HepG2 (cell line): ENCODE measurements around the gene GABRG3. TPM values are rescaled to one million over a fixed set of nuclear protein-coding genes. Genes with fewer than 3 reads are reported as not detected.

Experiments
- ATAC-seq: fragments of 200-7000 bp; cut with Tn5 transposase; 3 replicates; pipeline ENCODE4 v1.9.1; 2020; ENCODE audit warnings: mild to moderate bottlenecking, moderate library complexity
- BruUV-seq: library from RNA; stranded (reverse); fragments of 400-500 nt; replicated peaks from 2 replicates; lab custom pipeline; 2021; lab: Mats Ljungman, UMichigan
- CTCF ChIA-PET: fragments of 300-600 bp; formaldehyde crosslinking; extraction: SDS; loops from one replicate; lab custom pipeline; 2021; ENCODE audit warnings: low total read pairs, inconsistent platforms, low intra/inter-chr PET ratio; lab: Yijun Ruan, JAX
- POLR2A ChIA-PET: fragments of 350-600 bp; sonication (Branson Sonifier 250); formaldehyde crosslinking; loops from one replicate; lab custom pipeline; 2020; ENCODE audit warnings: antibody characterized with exemption, inconsistent platforms; lab: Yijun Ruan, JAX
- DNase-seq: peaks from one replicate; pipeline ENCODE4 v3.0.0-alpha.2; 2015; ENCODE audit warnings: low spot score
- FAIRE-seq: peaks from 3 replicates; lab custom pipeline; 2011; peaks lifted over from hg19 to GRCh38; lab: Jason Lieb, UNC
- H2AFZ ChIP-seq: one replicate; pipeline ENCODE4 v1.6.1; 2011; ENCODE audit warnings: low read length, inconsistent platforms
- H3K27ac ChIP-seq: fragments of 300-600 bp; 3 replicates; pipeline ENCODE4 v1.8.0; 2011; ENCODE audit warnings: mixed run types, mild to moderate bottlenecking, mixed read lengths, low read length, inconsistent platforms; ENCODE audit not compliant: insufficient read depth; ENCODE audit errors: extremely low read length
- H3K27me3 ChIP-seq, 2 experiments: fragments of 200-600 bp in 1 of 2; 2 replicates in 1 of 2; 3 replicates in 1 of 2; pipeline versions ENCODE4 v1.6.0 to v1.8.0; 2011; ENCODE audit warnings: low read length in 2 of 2, mild to moderate bottlenecking in 2 of 2, moderate library complexity in 2 of 2, inconsistent platforms in 1 of 2; ENCODE audit not compliant: insufficient read depth in 2 of 2, control insufficient read depth in 1 of 2
- H3K36me3 ChIP-seq, 2 experiments: fragments of 200-600 bp in 1 of 2; replicated peaks in 1 of 2; 2 replicates in 1 of 2; 3 replicates in 1 of 2; pipeline versions ENCODE4 v1.5.1 to v1.8.0; 2011; ENCODE audit warnings: low read length in 2 of 2, inconsistent platforms in 1 of 2; ENCODE audit not compliant: insufficient read depth in 2 of 2, control insufficient read depth in 1 of 2
- H3K4me1 ChIP-seq: 2 replicates; pipeline ENCODE4 v1.5.1; 2012; ENCODE audit warnings: low read length, inconsistent platforms; ENCODE audit not compliant: insufficient read depth
- H3K4me2 ChIP-seq: 2 replicates; pipeline ENCODE4 v1.6.0; 2011; ENCODE audit warnings: low read depth, low read length, inconsistent platforms
- H3K4me3 ChIP-seq, 3 experiments: fragments of 200-600 bp in 1 of 3; sonication (generic), shearing (Covaris generic) in 1 of 3; replicated peaks in 1 of 3; 2 replicates each; pipeline ENCODE4 v1.5.1; 2011 to 2016; ENCODE audit warnings: low read length in 3 of 3, inconsistent platforms in 2 of 3, low read depth in 2 of 3, mild to moderate bottlenecking in 2 of 3, control low read depth in 1 of 3, mixed read lengths in 1 of 3; ENCODE audit not compliant: insufficient read depth in 1 of 3
- H3K79me2 ChIP-seq: one replicate; pipeline ENCODE4 v1.6.1; 2011; ENCODE audit warnings: low read length, inconsistent platforms; ENCODE audit not compliant: insufficient read depth
- H3K9ac ChIP-seq: 2 replicates; pipeline ENCODE4 v1.6.0; 2011; ENCODE audit warnings: mild to moderate bottlenecking, low read depth, low read length, inconsistent platforms; ENCODE audit not compliant: insufficient read depth
- H3K9me3 ChIP-seq: 2 replicates; pipeline ENCODE4 v1.5.1; 2012; ENCODE audit warnings: mild to moderate bottlenecking, low read length
- H4K20me1 ChIP-seq: 2 replicates; pipeline ENCODE4 v1.6.0; 2011; ENCODE audit warnings: inconsistent platforms, mild to moderate bottlenecking, low read length, moderate library complexity; ENCODE audit not compliant: insufficient read depth
- KMT2B ChIP-seq: IDR thresholded peaks from 2 replicates; pipeline ENCODE4 v1.6.1; 2016; ENCODE audit warnings: missing genetic modification reagents, missing compliant biosample characterization
- MYC ChIP-seq: sonication (generic); formaldehyde crosslinking; IDR thresholded peaks from 2 replicates; pipeline ENCODE4 v1.9.0; 2021; ENCODE audit warnings: missing genetic modification reagents, borderline replicate concordance
- PCBP1 ChIP-seq: fragments of 200-400 bp; formaldehyde crosslinking; IDR thresholded peaks from 2 replicates; pipeline ENCODE4 v1.6.1; 2017; ENCODE audit warnings: mild to moderate bottlenecking, low read depth, low read length, borderline replicate concordance
- RFXAP ChIP-seq: sonication (generic); formaldehyde crosslinking; IDR thresholded peaks from 2 replicates; pipeline ENCODE4 v1.4.0; 2020; ENCODE audit warnings: missing genetic modification reagents, borderline replicate concordance
- TSC22D2 ChIP-seq: sonication (generic); formaldehyde crosslinking; IDR thresholded peaks from 2 replicates; pipeline ENCODE4 v1.5.1; 2020; ENCODE audit warnings: missing genetic modification reagents, mild to moderate bottlenecking, borderline replicate concordance
- U2AF2 ChIP-seq: fragments of 200-400 bp; formaldehyde crosslinking; IDR thresholded peaks from 2 replicates; pipeline ENCODE4 v1.6.1; 2017; ENCODE audit warnings: low read depth, mild to moderate bottlenecking, low read length
- ZBTB20 ChIP-seq: sonication (generic); formaldehyde crosslinking; IDR thresholded peaks from 2 replicates; pipeline ENCODE4 v1.8.1; 2023; ENCODE audit warnings: missing genetic modification reagents, low read depth, mild to moderate bottlenecking, borderline replicate concordance
- ZFP36L1 ChIP-seq: sonication (generic); formaldehyde crosslinking; IDR thresholded peaks from 2 replicates; pipeline ENCODE4 v1.8.0; 2022; ENCODE audit warnings: mild to moderate bottlenecking, missing genetic modification reagents, moderate library complexity
- ZNF180 ChIP-seq: sonication (generic); formaldehyde crosslinking; IDR thresholded peaks from 2 replicates; pipeline ENCODE4 v1.4.0; 2020; ENCODE audit warnings: low read depth, missing genetic modification reagents, borderline replicate concordance
- ZNF224 ChIP-seq: sonication (generic); formaldehyde crosslinking; IDR thresholded peaks from 2 replicates; pipeline ENCODE4 v1.5.0; 2020; ENCODE audit warnings: mild to moderate bottlenecking, missing genetic modification reagents
- ZNF335 ChIP-seq: sonication (generic); formaldehyde crosslinking; IDR thresholded peaks from 2 replicates; pipeline ENCODE4 v1.4.0; 2020; ENCODE audit warnings: missing genetic modification reagents
- ZNF460 ChIP-seq: sonication (generic); formaldehyde crosslinking; IDR thresholded peaks from 2 replicates; pipeline ENCODE4 v1.5.1; 2020; ENCODE audit warnings: missing genetic modification reagents, mild to moderate bottlenecking, borderline replicate concordance
- ZNF552 ChIP-seq: sonication (generic); formaldehyde crosslinking; IDR thresholded peaks from 2 replicates; pipeline ENCODE4 v1.9.0; 2022; ENCODE audit warnings: missing genetic modification reagents, mild to moderate bottlenecking, borderline replicate concordance
- ZNF563 ChIP-seq: sonication (generic); formaldehyde crosslinking; IDR thresholded peaks from 2 replicates; pipeline ENCODE4 v1.8.0; 2022; ENCODE audit warnings: mild to moderate bottlenecking, moderate library complexity, missing genetic modification reagents
- ZNF616 ChIP-seq: sonication (generic); formaldehyde crosslinking; IDR thresholded peaks from 2 replicates; pipeline ENCODE4 v1.5.0; 2020; ENCODE audit warnings: low read depth, mild to moderate bottlenecking, missing genetic modification reagents
- WGBS: methylation state at CpG from one replicate; pipeline ENCODE4 v1.1.6; 2017; ENCODE audit warnings: low lambda C conversion rate; 5-methylcytosine and 5-hydroxymethylcytosine counted together
- in situ Hi-C: cut with HindIII; loops from 2 replicates; pipeline ENCODE4 v1.10.0; 2017; ENCODE audit warnings: low pct_unique_long_range_greater_than_20kb; ENCODE audit not compliant: extremely low pct_ligation_motif_present
- intact Hi-C: fragments of 100-400 bp; cut with micrococcal nuclease; formaldehyde crosslinking; loops from one replicate; pipeline ENCODE4 v1.10.0; 2022; ENCODE audit not compliant: unreplicated experiment
- polyA plus RNA-seq, 8 experiments: library from polyadenylated mRNA; depleted of rRNA in 3 of 8; stranded (reverse) in 7 of 8; unstranded in 1 of 8; fragments of >200 nt; fragmentation: Illumina TruSeq in 4 of 8; extraction: Trizol in 4 of 8; gene quantifications; 2 replicates each; pipeline versions ENCODE4 v1.2.1 to v1.2.3, GENCODE V29; 2011 to 2016; ENCODE audit warnings: low read depth in 4 of 8, missing spikeins in 1 of 8, mixed read lengths in 1 of 8; ENCODE audit not compliant: insufficient read depth in 1 of 8
- total RNA-seq, 5 experiments: library from RNA; depleted of rRNA; stranded (reverse); fragments of >200 nt; fragmentation: Illumina TruSeq; extraction: Trizol; gene quantifications; 2 replicates each; pipeline ENCODE4 v1.2.3, GENCODE V29; 2016; ENCODE audit warnings: low read depth in 1 of 5
- TF ChIP-seq, protein P1 (sequence below): sonication (generic); formaldehyde crosslinking; IDR thresholded peaks from 2 replicates; pipeline ENCODE4 v1.8.1; 2023; ENCODE audit warnings: mild to moderate bottlenecking, missing genetic modification reagents
- TF ChIP-seq, protein P2 (sequence below): IDR thresholded peaks from 2 replicates; pipeline ENCODE4 v1.6.1; 2016; ENCODE audit warnings: missing compliant biosample characterization, missing genetic modification reagents, borderline replicate concordance
- TF ChIP-seq, protein P3 (sequence below): sonication (generic); formaldehyde crosslinking; IDR thresholded peaks from 2 replicates; pipeline ENCODE4 v1.5.0; 2020; ENCODE audit warnings: mild to moderate bottlenecking, missing genetic modification reagents
- TF ChIP-seq, protein P4 (sequence below): sonication (generic); formaldehyde crosslinking; IDR thresholded peaks from 2 replicates; pipeline ENCODE4 v1.5.0; 2020; ENCODE audit warnings: mild to moderate bottlenecking, low read depth, missing genetic modification reagents, borderline replicate concordance

The GABRG3 gene
- total and polyA plus RNA-seq, 2 of the 13 experiments (the other 11 are each of a cell fraction or from before 2014, with no cell fraction given), result not detected

DNA sequence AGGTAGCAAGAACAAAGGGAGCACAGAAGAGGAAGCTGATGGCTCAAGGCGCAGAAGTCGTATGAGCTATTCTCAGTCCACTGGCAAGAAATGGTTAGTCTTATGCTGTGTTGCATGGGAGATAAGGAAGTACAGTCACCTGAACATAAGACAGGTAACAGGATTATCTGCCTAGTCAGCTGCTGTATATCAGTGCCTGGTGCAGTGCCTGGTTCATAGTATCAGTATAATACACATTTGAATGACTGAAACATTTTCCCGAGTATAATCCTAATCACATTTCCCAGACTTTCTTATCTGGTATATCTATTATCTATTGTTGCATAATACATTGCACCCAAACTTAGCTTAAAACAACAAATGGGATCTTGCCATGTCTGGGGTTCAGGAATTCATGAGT lies 302.5 kb downstream of the GABRG3 start (continued):
- TF ChIP-seq, protein P1, sequence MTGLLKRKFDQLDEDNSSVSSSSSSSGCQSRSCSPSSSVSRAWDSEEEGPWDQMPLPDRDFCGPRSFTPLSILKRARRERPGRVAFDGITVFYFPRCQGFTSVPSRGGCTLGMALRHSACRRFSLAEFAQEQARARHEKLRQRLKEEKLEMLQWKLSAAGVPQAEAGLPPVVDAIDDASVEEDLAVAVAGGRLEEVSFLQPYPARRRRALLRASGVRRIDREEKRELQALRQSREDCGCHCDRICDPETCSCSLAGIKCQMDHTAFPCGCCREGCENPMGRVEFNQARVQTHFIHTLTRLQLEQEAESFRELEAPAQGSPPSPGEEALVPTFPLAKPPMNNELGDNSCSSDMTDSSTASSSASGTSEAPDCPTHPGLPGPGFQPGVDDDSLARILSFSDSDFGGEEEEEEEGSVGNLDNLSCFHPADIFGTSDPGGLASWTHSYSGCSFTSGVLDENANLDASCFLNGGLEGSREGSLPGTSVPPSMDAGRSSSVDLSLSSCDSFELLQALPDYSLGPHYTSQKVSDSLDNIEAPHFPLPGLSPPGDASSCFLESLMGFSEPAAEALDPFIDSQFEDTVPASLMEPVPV (CRISPR knock-in tag), result no peak
- TF ChIP-seq, protein P2, sequence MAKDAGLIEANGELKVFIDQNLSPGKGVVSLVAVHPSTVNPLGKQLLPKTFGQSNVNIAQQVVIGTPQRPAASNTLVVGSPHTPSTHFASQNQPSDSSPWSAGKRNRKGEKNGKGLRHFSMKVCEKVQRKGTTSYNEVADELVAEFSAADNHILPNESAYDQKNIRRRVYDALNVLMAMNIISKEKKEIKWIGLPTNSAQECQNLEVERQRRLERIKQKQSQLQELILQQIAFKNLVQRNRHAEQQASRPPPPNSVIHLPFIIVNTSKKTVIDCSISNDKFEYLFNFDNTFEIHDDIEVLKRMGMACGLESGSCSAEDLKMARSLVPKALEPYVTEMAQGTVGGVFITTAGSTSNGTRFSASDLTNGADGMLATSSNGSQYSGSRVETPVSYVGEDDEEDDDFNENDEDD (CRISPR knock-in tag), result no peak

DNA sequence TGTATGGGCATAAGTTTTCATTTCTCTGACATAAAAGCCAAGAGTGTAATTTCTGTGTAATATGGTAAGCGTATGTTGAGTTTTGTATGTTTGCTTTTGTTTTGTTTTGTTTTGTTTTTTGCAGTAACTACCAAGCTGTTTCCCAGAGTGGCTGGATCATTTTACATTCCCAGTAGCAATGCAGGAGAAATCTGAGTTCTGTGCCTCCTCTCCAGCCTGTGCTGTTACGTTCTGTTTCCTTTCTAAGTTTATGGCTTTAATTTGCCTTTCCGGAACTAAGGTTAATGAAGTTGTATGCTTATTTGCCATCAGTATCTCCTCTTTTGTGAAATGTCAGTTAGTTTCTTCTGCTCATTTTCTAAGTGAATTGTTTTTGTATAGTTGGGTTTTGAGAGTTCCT lies 307.8 kb downstream of the GABRG3 start:
- Histone ChIP-seq H2AFZ (no peak overlapping the region), H3K79me2 (no peaks in the 10 kb centered on the region), H3K4me3 (no peak overlapping the region), H3K9ac (no peak overlapping the region), H3K36me3 (no peaks in the 10 kb centered on the region), H3K4me1 (no peaks in the 10 kb centered on the region), H3K4me2 (no peak overlapping the region), H3K27me3 (no peaks in the 10 kb centered on the region), H3K27ac (no peak overlapping the region), H4K20me1 (no peaks in the 10 kb centered on the region), H3K9me3 (no peaks in the 10 kb centered on the region)
- POLR2A ChIA-PET, result no interaction called here
- WGBS, result 75% methylated on average over 3 of the region's 3 CpGs
- BruUV-seq, result no TSS peak
- no peak for DNase-seq
- no peak for FAIRE-seq
- in situ Hi-C loops, result no loop called here
- no peak for ATAC-seq
- CTCF ChIA-PET, result no interaction called here
- intact Hi-C loops, result no loop called here
- TF ChIP-seq ZNF224 (CRISPR knock-in tag) (no peak), ZBTB20 (CRISPR knock-in tag) (no peak), ZFP36L1 (CRISPR knock-in tag) (no peak), ZNF616 (CRISPR knock-in tag) (no peak), KMT2B (CRISPR knock-in tag) (no peak), ZNF563 (no peak), TSC22D2 (CRISPR knock-in tag) (no peak), ZNF180 (no peak), ZNF335 (CRISPR knock-in tag) (no peak), MYC (CRISPR knock-in tag) (no peak), PCBP1 (no peak), ZNF552 (CRISPR knock-in tag) (no peak), ZNF460 (CRISPR knock-in tag) (no peak), U2AF2 (no peak), RFXAP (CRISPR knock-in tag) (no peak)
- TF ChIP-seq, protein P3, sequence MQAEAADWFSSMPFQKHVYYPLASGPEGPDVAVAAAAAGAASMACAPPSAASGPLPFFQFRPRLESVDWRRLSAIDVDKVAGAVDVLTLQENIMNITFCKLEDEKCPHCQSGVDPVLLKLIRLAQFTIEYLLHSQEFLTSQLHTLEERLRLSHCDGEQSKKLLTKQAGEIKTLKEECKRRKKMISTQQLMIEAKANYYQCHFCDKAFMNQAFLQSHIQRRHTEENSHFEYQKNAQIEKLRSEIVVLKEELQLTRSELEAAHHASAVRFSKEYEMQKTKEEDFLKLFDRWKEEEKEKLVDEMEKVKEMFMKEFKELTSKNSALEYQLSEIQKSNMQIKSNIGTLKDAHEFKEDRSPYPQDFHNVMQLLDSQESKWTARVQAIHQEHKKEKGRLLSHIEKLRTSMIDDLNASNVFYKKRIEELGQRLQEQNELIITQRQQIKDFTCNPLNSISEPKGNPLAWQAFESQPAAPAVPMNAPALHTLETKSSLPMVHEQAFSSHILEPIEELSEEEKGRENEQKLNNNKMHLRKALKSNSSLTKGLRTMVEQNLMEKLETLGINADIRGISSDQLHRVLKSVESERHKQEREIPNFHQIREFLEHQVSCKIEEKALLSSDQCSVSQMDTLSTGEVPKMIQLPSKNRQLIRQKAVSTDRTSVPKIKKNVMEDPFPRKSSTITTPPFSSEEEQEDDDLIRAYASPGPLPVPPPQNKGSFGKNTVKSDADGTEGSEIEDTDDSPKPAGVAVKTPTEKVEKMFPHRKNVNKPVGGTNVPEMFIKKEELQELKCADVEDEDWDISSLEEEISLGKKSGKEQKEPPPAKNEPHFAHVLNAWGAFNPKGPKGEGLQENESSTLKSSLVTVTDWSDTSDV (CRISPR knock-in tag), result no peak
- TF ChIP-seq, protein P4, sequence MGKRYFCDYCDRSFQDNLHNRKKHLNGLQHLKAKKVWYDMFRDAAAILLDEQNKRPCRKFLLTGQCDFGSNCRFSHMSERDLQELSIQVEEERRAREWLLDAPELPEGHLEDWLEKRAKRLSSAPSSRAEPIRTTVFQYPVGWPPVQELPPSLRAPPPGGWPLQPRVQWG, result no peak
